Measurements from ENCODE around the gene GDPGP1.

GRCh38 chr15:90268415-90268814, 34.4 kb downstream of the GDPGP1 start:
- no peak for TF ChIP-seq CTCF (conservative IDR thresholded peaks at IDR 0.05; ENCODE audit: low read depth in 2 of 2)
- no peak for TF ChIP-seq CREB1 (CRISPR knock-in tag; IDR thresholded peaks at IDR 0.05; ENCODE audit: low read depth)
- no peak for TF ChIP-seq EZH2 (IDR thresholded peaks at IDR 0.05; ENCODE audit: low read depth, unreplicated experiment)
- TF ChIP-seq POLR2AphosphoS5 (IDR thresholded peaks at IDR 0.05; ENCODE audit: low read depth): no peak
- no peak for TF ChIP-seq REST (IDR thresholded peaks at IDR 0.05; ENCODE audit: unreplicated experiment)
- TF ChIP-seq EZH2phosphoT487 (IDR thresholded peaks at IDR 0.05; ENCODE audit: unreplicated experiment): no peak
- TF ChIP-seq JUNB (IDR thresholded peaks at IDR 0.05; ENCODE audit: unreplicated experiment): no peak
- no peak for TF ChIP-seq ZNF331 (CRISPR knock-in tag; IDR thresholded peaks at IDR 0.05; ENCODE audit: low read depth)
- TF ChIP-seq NANOG (IDR thresholded peaks at IDR 0.05; ENCODE audit: borderline replicate concordance): no peak
- TF ChIP-seq ZNF462 (CRISPR knock-in tag; IDR thresholded peaks at IDR 0.05): no peak
- TF ChIP-seq ETS1 (IDR thresholded peaks at IDR 0.05): no peak
- no peak for TF ChIP-seq STAT1 (IDR thresholded peaks at IDR 0.05; ENCODE audit: unreplicated experiment)
